GM19463 (cell line): ENCODE data around the gene ABCA5.
A peak's percentile ranks its signal among the peaks of the same experiment; 100 is the strongest.

Experiments
- ATAC-seq: cut with Tn5 transposase; IDR thresholded peaks from one replicate; pipeline ENCODE4 v1.9.1; 2021; ENCODE audit warnings: mild to moderate bottlenecking, moderate library complexity; ENCODE audit not compliant: unreplicated experiment

The ABCA5 gene

GRCh38 chr17:69267219-69267618 is 59.7 kb downstream of the ABCA5 start:
- no peak for ATAC-seq

- ATAC-seq, result no peak
Measured at GRCh38 chr17:69265873-69266272, 61.1 kb downstream of the ABCA5 start.

- no peak for ATAC-seq
Measured at GRCh38 chr17:69254187-69254586, 72.7 kb downstream of the ABCA5 start.

GRCh38 chr17:69250641-69251040 is 76.3 kb downstream of the ABCA5 start:
- no peak for ATAC-seq

- ATAC-seq, result no peak
Measured at GRCh38 chr17:69246726-69247375, 80.1 kb downstream of the ABCA5 start.

- ATAC-seq, result no peak
Measured at GRCh38 chr17:69246202-69246601, 80.7 kb downstream of the ABCA5 start.

GRCh38 chr17:69245617-69246016 is 81.3 kb downstream of the ABCA5 start:
- no peak for ATAC-seq

- ATAC-seq, result no peak
Measured at GRCh38 chr17:69239611-69240600, 87.0 kb downstream of the ABCA5 start.

GRCh38 chr17:69236946-69237345 is 90.0 kb downstream of the ABCA5 start:
- ATAC-seq, result no peak

- no peak for ATAC-seq
Measured at GRCh38 chr17:69236464-69236863, 90.5 kb downstream of the ABCA5 start.

GRCh38 chr17:69235338-69236058 is 91.4 kb downstream of the ABCA5 start:
- ATAC-seq, result peak; percentile 87

GRCh38 chr17:69232650-69233049 is 94.3 kb downstream of the ABCA5 start:
- ATAC-seq, result no peak

- ATAC-seq, result no peak
Measured at GRCh38 chr17:69231521-69231920, 95.4 kb downstream of the ABCA5 start.

GRCh38 chr17:69230939-69231338 is 96.0 kb downstream of the ABCA5 start:
- no peak for ATAC-seq

GRCh38 chr17:69228576-69228975 is 98.4 kb downstream of the ABCA5 start, which contains the start of gene ABCA10:
Gene ABCA10, minus strand, starts transcription at chr17:69228824. Its CDS starts 3,466 bp downstream, at chr17:69225358.
- ATAC-seq, result no peak

- no peak for ATAC-seq
Measured at GRCh38 chr17:69228018-69228417, 98.9 kb downstream of the ABCA5 start.

GRCh38 chr17:69227541-69227940 is 99.4 kb downstream of the ABCA5 start:
- no peak for ATAC-seq

- ATAC-seq, result peak; percentile 99
Measured at GRCh38 chr17:69223809-69224208, 103.1 kb downstream of the ABCA5 start.

- no peak for ATAC-seq
Measured at GRCh38 chr17:69222707-69223258, 104.2 kb downstream of the ABCA5 start.

GRCh38 chr17:69220098-69220497 is 106.8 kb downstream of the ABCA5 start:
- no peak for ATAC-seq

GRCh38 chr17:69218986-69219385 is 107.9 kb downstream of the ABCA5 start:
- no peak for ATAC-seq
